MCF 10A (cell line): ENCODE results near the gene MOGAT2. TPM values are rescaled to one million over a fixed set of nuclear protein-coding genes. Genes with fewer than 3 reads are reported as not detected.
A peak's percentile ranks its signal among the peaks of the same experiment; 100 is the strongest.

Experiments
- Bru-seq: library from RNA; stranded (reverse); fragments of 400-500 nt; gene quantifications from one replicate; lab custom pipeline; 2021; lab: Mats Ljungman, UMichigan
- BruChase-seq, 2 experiments: library from RNA; stranded (reverse); fragments of 400-500 nt; gene quantifications; one replicate each; lab custom pipeline; 2021; lab: Mats Ljungman, UMichigan
- BruUV-seq: library from RNA; stranded (reverse); fragments of 400-500 nt; replicated peaks from 2 replicates; lab custom pipeline; 2021; lab: Mats Ljungman, UMichigan
- CTCF ChIA-PET: fragments of 300-600 bp; sonication (Branson Sonifier 250); formaldehyde crosslinking; extraction: SDS; loops from one replicate; lab custom pipeline; 2021; ENCODE audit warnings: antibody characterized with exemption, inconsistent platforms; lab: Yijun Ruan, JAX
- POLR2A ChIA-PET: fragments of 300-600, 350-650 bp; sonication (Branson Sonifier 250); formaldehyde crosslinking; extraction: SDS; loops from one replicate; lab custom pipeline; 2020; ENCODE audit warnings: antibody characterized with exemption, inconsistent platforms; lab: Yijun Ruan, JAX
- DNase-seq: peaks from one replicate; pipeline ENCODE4 v3.0.0-alpha.2; 2018; ENCODE audit not compliant: unreplicated experiment
- H3K27ac Mint-ChIP-seq: one replicate; pipeline ENCODE4 v1.8.0; 2022; ENCODE audit warnings: mild to moderate bottlenecking, low read depth, mixed read lengths; ENCODE audit not compliant: unreplicated experiment
- H3K27me3 Mint-ChIP-seq: one replicate; pipeline ENCODE4 v1.8.0; 2022; ENCODE audit warnings: mixed read lengths; ENCODE audit not compliant: insufficient read depth, unreplicated experiment
- H3K36me3 Mint-ChIP-seq: one replicate; pipeline ENCODE4 v1.8.0; 2022; ENCODE audit warnings: mild to moderate bottlenecking, moderate library complexity, mixed read lengths; ENCODE audit not compliant: insufficient read depth, unreplicated experiment
- H3K4me1 Mint-ChIP-seq: one replicate; pipeline ENCODE4 v1.8.0; 2022; ENCODE audit warnings: mixed read lengths; ENCODE audit not compliant: insufficient read depth, unreplicated experiment
- H3K4me3 Mint-ChIP-seq: one replicate; pipeline ENCODE4 v1.8.0; 2022; ENCODE audit warnings: mild to moderate bottlenecking, moderate library complexity, mixed read lengths; ENCODE audit not compliant: unreplicated experiment
- H3K9me3 Mint-ChIP-seq: one replicate; pipeline ENCODE4 v1.8.0; 2022; ENCODE audit warnings: mixed read lengths; ENCODE audit not compliant: unreplicated experiment
- intact Hi-C: fragments of 100-400 bp; cut with micrococcal nuclease; formaldehyde crosslinking; loops from 2 replicates; pipeline ENCODE4 v1.14.1; 2022
- long read RNA-seq: library from polyadenylated mRNA; stranded (forward); transcript quantifications from one replicate; pipeline ENCODE4 v2.0.0, GENCODE V29; 2022
- total RNA-seq: library from RNA; stranded (reverse); gene quantifications from 2 replicates; pipeline ENCODE4 v1.2.3, GENCODE V29; 2022
- TF ChIP-seq, protein P1 (sequence below): fragments of 200-600 bp; IDR thresholded peaks from one replicate; pipeline ENCODE4 v1.8.0; 2022; ENCODE audit warnings: antibody characterized with exemption, mild to moderate bottlenecking; ENCODE audit not compliant: unreplicated experiment

Gene MOGAT2
- not detected in 2 replicates for total RNA-seq
- Bru-seq, nascent RNA = percentile 7 among the genes with signal in this experiment
- not detected for BruChase-seq, experiment 1, labeled RNA remaining after a 6-hour chase
- not detected for BruChase-seq, experiment 2, labeled RNA remaining after a 2-hour chase
- long read RNA-seq = 0 reads

DNA sequence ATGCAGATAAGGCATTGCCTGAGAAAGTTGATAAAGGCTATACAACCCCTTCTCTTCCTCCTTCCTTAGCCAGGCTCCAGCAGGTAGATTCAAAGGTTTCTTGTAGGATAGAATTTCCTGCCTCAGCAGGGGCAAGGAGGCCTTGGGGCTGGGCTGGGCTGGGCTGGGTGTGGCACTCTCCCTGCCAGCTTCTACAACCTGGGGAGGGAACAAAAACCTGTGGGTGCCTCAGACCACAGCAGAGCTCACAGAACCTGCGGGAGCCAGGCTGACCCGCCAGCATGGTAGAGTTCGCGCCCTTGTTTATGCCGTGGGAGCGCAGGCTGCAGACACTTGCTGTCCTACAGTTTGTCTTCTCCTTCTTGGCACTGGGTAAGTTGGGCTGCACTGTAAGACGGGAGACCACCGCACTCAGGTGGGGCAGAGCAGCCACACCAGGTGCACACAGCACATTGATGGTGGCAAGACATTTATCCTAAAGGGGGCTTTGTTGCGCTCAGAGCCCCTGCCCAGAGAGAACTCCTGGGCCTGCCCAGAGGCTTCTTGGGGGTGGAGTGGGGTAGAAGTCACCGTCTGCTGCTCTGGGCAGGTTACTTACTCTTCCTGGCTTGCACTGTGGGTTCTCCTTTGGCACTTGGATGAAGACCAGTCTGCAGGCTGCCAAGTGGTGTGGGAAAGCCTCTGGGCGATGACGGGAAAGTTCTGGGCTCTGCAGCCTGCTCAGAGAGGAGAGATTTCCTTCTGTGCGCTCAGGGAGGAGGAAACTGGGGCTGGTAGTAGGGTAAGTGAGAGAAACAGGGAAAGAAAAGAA is at the start of gene MOGAT2:
MOGAT2 (plus strand) TSS at position 231 of the 811 bp plus-strand sequence; CDS start at position 282, 51 bp downstream.
- H3K36me3 Mint-ChIP-seq = no peaks in the 10 kb centered on the region
- H3K27me3 Mint-ChIP-seq = peaks cover 17% of the 10 kb centered on the region
- BruUV-seq = no TSS peak
- intact Hi-C loops = no loop called here
- POLR2A ChIA-PET = no interaction called here
- CTCF ChIA-PET = no interaction called here
- H3K4me1 Mint-ChIP-seq = no peaks in the 10 kb centered on the region
- TF ChIP-seq, protein P1, sequence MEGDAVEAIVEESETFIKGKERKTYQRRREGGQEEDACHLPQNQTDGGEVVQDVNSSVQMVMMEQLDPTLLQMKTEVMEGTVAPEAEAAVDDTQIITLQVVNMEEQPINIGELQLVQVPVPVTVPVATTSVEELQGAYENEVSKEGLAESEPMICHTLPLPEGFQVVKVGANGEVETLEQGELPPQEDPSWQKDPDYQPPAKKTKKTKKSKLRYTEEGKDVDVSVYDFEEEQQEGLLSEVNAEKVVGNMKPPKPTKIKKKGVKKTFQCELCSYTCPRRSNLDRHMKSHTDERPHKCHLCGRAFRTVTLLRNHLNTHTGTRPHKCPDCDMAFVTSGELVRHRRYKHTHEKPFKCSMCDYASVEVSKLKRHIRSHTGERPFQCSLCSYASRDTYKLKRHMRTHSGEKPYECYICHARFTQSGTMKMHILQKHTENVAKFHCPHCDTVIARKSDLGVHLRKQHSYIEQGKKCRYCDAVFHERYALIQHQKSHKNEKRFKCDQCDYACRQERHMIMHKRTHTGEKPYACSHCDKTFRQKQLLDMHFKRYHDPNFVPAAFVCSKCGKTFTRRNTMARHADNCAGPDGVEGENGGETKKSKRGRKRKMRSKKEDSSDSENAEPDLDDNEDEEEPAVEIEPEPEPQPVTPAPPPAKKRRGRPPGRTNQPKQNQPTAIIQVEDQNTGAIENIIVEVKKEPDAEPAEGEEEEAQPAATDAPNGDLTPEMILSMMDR = no peak
- H3K27ac Mint-ChIP-seq = no peak within 1 kb of the TSS
- no peak within 1 kb of the TSS for H3K4me3 Mint-ChIP-seq
- no peaks in the 10 kb centered on the region for H3K9me3 Mint-ChIP-seq
- DNase-seq = no peak

DNA sequence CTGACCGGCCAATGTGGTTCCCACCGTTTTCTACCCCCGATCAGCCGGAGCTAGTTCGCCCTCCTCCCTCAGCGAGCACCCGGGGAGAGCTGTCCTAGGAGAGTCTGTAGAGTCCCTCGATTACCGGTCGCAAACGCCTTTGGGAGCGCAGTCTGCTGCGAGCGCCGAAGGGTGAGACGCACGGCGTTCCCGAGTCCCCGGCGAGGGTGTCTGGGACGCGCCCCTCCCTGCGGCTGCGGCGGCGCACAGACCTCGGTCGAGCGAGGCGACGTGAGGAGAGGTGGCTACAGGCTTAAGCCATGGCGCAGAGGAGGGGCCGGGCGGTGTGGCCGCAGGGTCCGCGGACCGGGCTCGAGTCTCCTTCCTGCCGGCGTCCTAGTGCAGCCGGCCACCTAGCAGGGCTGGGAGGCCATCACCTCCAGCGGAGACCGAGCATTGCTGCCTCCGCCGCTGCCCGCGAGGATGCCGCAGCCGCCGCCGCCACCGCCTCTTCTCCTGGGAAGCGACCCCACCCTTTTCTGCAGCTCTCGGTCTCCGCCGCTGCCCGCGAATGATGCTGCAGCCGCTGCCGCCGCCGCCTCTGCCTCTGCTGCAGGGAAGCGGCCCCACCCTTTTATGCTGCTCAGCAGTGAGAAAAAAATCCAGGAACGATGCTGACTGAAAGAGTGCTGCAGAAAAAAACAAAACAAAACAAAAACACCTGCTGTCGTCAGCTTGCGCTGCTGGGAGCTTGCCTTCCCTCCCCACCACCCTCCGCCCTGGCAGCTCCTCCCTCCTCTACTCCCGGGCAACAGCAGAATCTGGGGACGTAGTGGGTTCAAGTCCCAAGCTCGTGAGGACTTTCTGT is 49.0 kb upstream of the MOGAT2 start, which contains the start of gene MAP6:
MAP6 (minus strand) TSS at position 588 of the 847 bp plus-strand sequence. CDS start 669 bp downstream, outside the sequence.
- no peaks in the 10 kb centered on the region for H3K9me3 Mint-ChIP-seq
- CTCF ChIA-PET = interaction anchor here (0.5 kb wide), 1 partner anchor 16 kb away, joined by 3 read pairs; no protein-coding TSS in a partner anchor
- H3K4me3 Mint-ChIP-seq = no peak within 1 kb of the TSS
- intact Hi-C loops = no loop called here
- POLR2A ChIA-PET = no interaction called here
- no peak for DNase-seq
- H3K36me3 Mint-ChIP-seq = no peaks in the 10 kb centered on the region
- H3K27me3 Mint-ChIP-seq = peaks cover 64% of the 10 kb centered on the region
- BruUV-seq = no TSS peak
- no peak within 1 kb of the TSS for H3K27ac Mint-ChIP-seq
- no peaks in the 10 kb centered on the region for H3K4me1 Mint-ChIP-seq
- TF ChIP-seq, protein P1 = no peak

GRCh38 chr11:75673977-75674582 is 43.6 kb upstream of the MOGAT2 start:
- Mint-ChIP-seq H3K9me3 (no peaks in the 10 kb centered on the region), H3K36me3 (peaks cover 7% of the 10 kb centered on the region), H3K27ac (no peak overlapping the region), H3K4me3 (no peak overlapping the region), H3K4me1 (no peaks in the 10 kb centered on the region), H3K27me3 (peaks cover 60% of the 10 kb centered on the region)
- CTCF ChIA-PET = no interaction called here
- POLR2A ChIA-PET = interaction anchor here (0.7 kb wide), 1 partner anchor 926 kb away, joined by 3 read pairs; no protein-coding TSS in a partner anchor
- TF ChIP-seq, protein P1 = no peak
- peak; percentile 83 for DNase-seq
- no TSS peak for BruUV-seq
- intact Hi-C loops = no loop called here
